CD4-positive, alpha-beta T cell treated with Interleukin-6 at 100 ng/mL for 8 hours (primary cell): ENCODE data around the gene TMEM121B.
"Not testable (repeated sequence)": the region's sequence is repeated elsewhere in the genome, so short reads cannot be mapped to it uniquely, and the experiment has no call there.

Experiments used
- DNase-seq: peaks from one replicate; pipeline ENCODE4 v3.0.0-alpha.2; 2020; ENCODE audit warnings: mixed read lengths, low spot score

TMEM121B gene

GRCh38 chr22:17121233-17122195 lies at the start of gene TMEM121B:
TMEM121B (minus strand) TSS chr22:17121360; CDS start chr22:17121127, 233 bp downstream.
- DNase-seq: no peak

- DNase-seq: no peak
Observed at GRCh38 chr22:17167486-17167885, 46.3 kb upstream of the TMEM121B start.

GRCh38 chr22:17164392-17165024 lies 43.3 kb upstream of the TMEM121B start:
- no peak for DNase-seq

GRCh38 chr22:17162731-17163130 lies 41.6 kb upstream of the TMEM121B start:
- DNase-seq: no peak

GRCh38 chr22:17161991-17162390 lies 40.8 kb upstream of the TMEM121B start:
- no peak for DNase-seq

- DNase-seq: no peak
Observed at GRCh38 chr22:17159504-17159951, 38.4 kb upstream of the TMEM121B start.

- DNase-seq: peak; percentile 89
Observed at GRCh38 chr22:17158568-17159503, 37.7 kb upstream of the TMEM121B start, which contains the start of gene HDHD5. HDHD5 (minus strand) TSS chr22:17159277; CDS start chr22:17159251, 26 bp downstream.

GRCh38 chr22:17158176-17158567 lies 37.0 kb upstream of the TMEM121B start:
- no peak for DNase-seq

GRCh38 chr22:17157714-17158113 lies 36.6 kb upstream of the TMEM121B start:
- no peak for DNase-seq

GRCh38 chr22:17155941-17156340 lies 34.8 kb upstream of the TMEM121B start:
- no peak for DNase-seq

- no peak for DNase-seq
Observed at GRCh38 chr22:17152971-17153370, 31.8 kb upstream of the TMEM121B start.

GRCh38 chr22:17152340-17152739 lies 31.2 kb upstream of the TMEM121B start:
- no peak for DNase-seq

- DNase-seq: no peak
Observed at GRCh38 chr22:17149076-17149815, 28.1 kb upstream of the TMEM121B start.

- DNase-seq: not testable (repeated sequence)
Observed at GRCh38 chr22:17147458-17147857, 26.3 kb upstream of the TMEM121B start.

GRCh38 chr22:17145021-17145680 lies 24.0 kb upstream of the TMEM121B start:
- DNase-seq: no peak

- no peak for DNase-seq
Observed at GRCh38 chr22:17143826-17144225, 22.7 kb upstream of the TMEM121B start.

GRCh38 chr22:17143101-17143500 lies 21.9 kb upstream of the TMEM121B start:
- DNase-seq: no peak

- no peak for DNase-seq
Observed at GRCh38 chr22:17140826-17141766, 19.9 kb upstream of the TMEM121B start.

- DNase-seq: no peak
Observed at GRCh38 chr22:17140022-17140421, 18.9 kb upstream of the TMEM121B start.
